ENCODE measurements around the gene IRS1. TPM values are rescaled to one million over a fixed set of nuclear protein-coding genes. Genes with fewer than 3 reads are reported as not detected.
A peak's percentile ranks its signal among the peaks of the same experiment; 100 is the strongest.

IRS1 gene
- total RNA-seq, 1 experiment from 2014 or later: 15.0 TPM

DNA sequence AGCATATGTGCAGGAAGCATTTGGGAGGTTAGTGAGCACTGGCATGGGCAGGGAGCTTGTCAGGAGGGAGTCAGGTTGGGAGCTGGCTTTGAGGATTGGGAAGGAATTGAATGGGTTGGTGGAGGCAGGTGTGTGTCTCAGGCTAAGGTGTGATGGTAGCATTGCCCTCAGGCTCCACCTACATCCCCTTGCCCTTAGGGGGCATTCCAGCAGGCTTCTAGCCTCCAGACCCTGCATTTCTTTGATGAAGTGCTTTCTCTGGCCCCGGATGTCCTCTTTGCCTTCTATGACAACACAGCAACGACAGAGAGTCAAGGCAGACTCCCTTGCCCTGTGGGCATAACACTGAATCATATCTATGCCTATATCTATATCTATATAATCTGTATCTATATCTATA, 49.7 kb upstream of the IRS1 start:
- no peaks in the 10 kb centered on the region for H3K27me3 ChIP-seq (ENCODE audit: insufficient read depth, low read length)
- H2AK5ac ChIP-seq (ENCODE audit: insufficient read length, low read length): no peak overlapping the region
- H2BK5ac ChIP-seq (ENCODE audit: insufficient read length, low read length): no peak overlapping the region
- TF ChIP-seq, protein P1, sequence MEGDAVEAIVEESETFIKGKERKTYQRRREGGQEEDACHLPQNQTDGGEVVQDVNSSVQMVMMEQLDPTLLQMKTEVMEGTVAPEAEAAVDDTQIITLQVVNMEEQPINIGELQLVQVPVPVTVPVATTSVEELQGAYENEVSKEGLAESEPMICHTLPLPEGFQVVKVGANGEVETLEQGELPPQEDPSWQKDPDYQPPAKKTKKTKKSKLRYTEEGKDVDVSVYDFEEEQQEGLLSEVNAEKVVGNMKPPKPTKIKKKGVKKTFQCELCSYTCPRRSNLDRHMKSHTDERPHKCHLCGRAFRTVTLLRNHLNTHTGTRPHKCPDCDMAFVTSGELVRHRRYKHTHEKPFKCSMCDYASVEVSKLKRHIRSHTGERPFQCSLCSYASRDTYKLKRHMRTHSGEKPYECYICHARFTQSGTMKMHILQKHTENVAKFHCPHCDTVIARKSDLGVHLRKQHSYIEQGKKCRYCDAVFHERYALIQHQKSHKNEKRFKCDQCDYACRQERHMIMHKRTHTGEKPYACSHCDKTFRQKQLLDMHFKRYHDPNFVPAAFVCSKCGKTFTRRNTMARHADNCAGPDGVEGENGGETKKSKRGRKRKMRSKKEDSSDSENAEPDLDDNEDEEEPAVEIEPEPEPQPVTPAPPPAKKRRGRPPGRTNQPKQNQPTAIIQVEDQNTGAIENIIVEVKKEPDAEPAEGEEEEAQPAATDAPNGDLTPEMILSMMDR (conservative IDR thresholded peaks at IDR 0.05): 0 out of 3 replicates have a peak, but pooled peaks have one; percentile 21
- no peak overlapping the region for H3K18ac ChIP-seq (ENCODE audit: insufficient read length, low read depth, low read length)
- no peak overlapping the region for H2AFZ ChIP-seq (ENCODE audit: low read length)
- H3K79me1 ChIP-seq (ENCODE audit: insufficient read depth, low read depth, low read length, poor library complexity, severe bottlenecking): no peaks in the 10 kb centered on the region
- H3K14ac ChIP-seq (ENCODE audit: insufficient read depth, low read length): no peak overlapping the region
- H3T11ph ChIP-seq (ENCODE audit: low read length): no peak overlapping the region
- Mint-ChIP-seq H3K36me3 (ENCODE audit: insufficient read depth in 1 of 3, low read depth in 3 of 3) (no peaks in the 10 kb centered on the region; a peak in 1 of 7 replicates), H3K4me1 (peaks cover 4% of the 10 kb centered on the region in 2 experiments; a peak in 3 of 4 replicates), H3K9me3 (no peaks in the 10 kb centered on the region), H3K4me3 (no peak overlapping the region), H3K27ac (no peak overlapping the region), H3K27me3 (ENCODE audit: low read depth) (no peaks in the 10 kb centered on the region)
- no peak overlapping the region for H3K27ac ChIP-seq (ENCODE audit: insufficient read length, low read depth, low read length)
- H4K20me1 ChIP-seq (ENCODE audit: control insufficient read depth, insufficient read depth, insufficient read length): no peaks in the 10 kb centered on the region
- H3K4ac ChIP-seq (ENCODE audit: low read depth, low read length): no peak overlapping the region
- no peaks in the 10 kb centered on the region for H3K4me1 ChIP-seq (ENCODE audit: insufficient read depth, low read length)
- no peak overlapping the region for H3K9ac ChIP-seq (ENCODE audit: extremely low read depth, insufficient read length, low read length)
- no peaks in the 10 kb centered on the region for H3K9me3 ChIP-seq (ENCODE audit: control insufficient read depth, low read depth, low read length)
- H3K23me2 ChIP-seq (ENCODE audit: insufficient read length, low read depth, low read length, poor library complexity, severe bottlenecking): no peaks in the 10 kb centered on the region
- H4K91ac ChIP-seq (ENCODE audit: insufficient read length, low read depth, low read length): no peak overlapping the region
- H4K8ac ChIP-seq (replicated peaks; ENCODE audit: insufficient read length, low read depth, low read length): no peak overlapping the region
- H4K5ac ChIP-seq (ENCODE audit: insufficient read length, low read depth, low read length): no peak overlapping the region
- H3K23ac ChIP-seq (ENCODE audit: insufficient read length, low read depth, low read length): no peak overlapping the region
- no peak overlapping the region for H2BK12ac ChIP-seq (ENCODE audit: insufficient read length, low read depth, low read length)
- peak; percentile 43 for DNase-seq
- H2BK20ac ChIP-seq (ENCODE audit: low read depth, low read length, poor library complexity, severe bottlenecking): no peak overlapping the region
- no peak overlapping the region for H3K4me2 ChIP-seq (ENCODE audit: insufficient read depth, insufficient read length, low read length)
- H2BK15ac ChIP-seq (ENCODE audit: low read depth, low read length): no peak overlapping the region
- no CpG with 5 or more reads among the region's 2 CpGs for WGBS (ENCODE audit: extremely low coverage, insufficient read length, low lambda C conversion rate)
- H3K79me2 ChIP-seq (ENCODE audit: insufficient read depth, low read length): no peaks in the 10 kb centered on the region
- no peak overlapping the region for H3K56ac ChIP-seq (ENCODE audit: insufficient read length, low read depth, low read length)
- H2BK120ac ChIP-seq (ENCODE audit: low read depth, low read length, poor library complexity, severe bottlenecking): no peak overlapping the region

Data from H9 (cell line).